DMS114 treated with DMSO at 0.1 percent for 48 hours (cell line): Measurements from ENCODE around the gene ADNP2.

Experiments used
- DNase-seq: peaks from one replicate; lab custom pipeline; 2025; ENCODE audit not compliant: unreplicated experiment; lab: John Stamatoyannopoulos, UW

Gene ADNP2

DNA sequence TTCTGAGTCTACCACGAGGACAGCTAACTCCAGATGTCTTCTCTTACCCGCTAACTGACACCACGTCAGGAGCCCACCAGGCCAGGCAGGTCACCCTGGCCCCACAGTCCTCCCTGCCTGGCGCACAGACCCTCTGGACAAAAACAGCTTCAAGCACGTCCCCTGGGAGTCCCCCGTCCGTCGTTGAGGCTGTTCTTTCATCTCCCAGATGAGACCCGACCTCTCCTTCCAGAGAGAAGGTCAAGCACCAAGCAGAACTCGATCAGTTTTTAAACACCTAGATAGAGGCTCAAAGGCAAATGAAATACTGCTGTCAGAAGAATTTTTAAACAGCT lies 80.4 kb downstream of the ADNP2 start:
- no peak for DNase-seq
